ENCODE data around the gene RUVBL2.

RUVBL2 gene

GRCh38 chr19:49011194-49011593 is 17.5 kb downstream of the RUVBL2 start:
- H3K27ac ChIP-seq, result no peak overlapping the region
- TF ChIP-seq ZFX (IDR thresholded peaks at IDR 0.05; ENCODE audit: borderline replicate concordance) (no peak), CTCF (IDR thresholded peaks at IDR 0.05) (no peak)

GRCh38 chr19:49014123-49014869 is 20.6 kb downstream of the RUVBL2 start:
- no peak for TF ChIP-seq ZFX (IDR thresholded peaks at IDR 0.05; ENCODE audit: borderline replicate concordance)
- TF ChIP-seq CTCF (IDR thresholded peaks at IDR 0.05), result no peak
- H3K27ac ChIP-seq, result no peak overlapping the region

- TF ChIP-seq ZFX (IDR thresholded peaks at IDR 0.05; ENCODE audit: borderline replicate concordance) (no peak), CTCF (IDR thresholded peaks at IDR 0.05) (no peak)
- H3K27ac ChIP-seq, result no peak overlapping the region
Observed at GRCh38 chr19:49014870-49015255, 21.2 kb downstream of the RUVBL2 start.

- TF ChIP-seq ZFX (IDR thresholded peaks at IDR 0.05; ENCODE audit: borderline replicate concordance) (no peak), CTCF (IDR thresholded peaks at IDR 0.05) (no peak)
- no peak overlapping the region for H3K27ac ChIP-seq
Observed at GRCh38 chr19:49016067-49016839, 22.6 kb downstream of the RUVBL2 start.

GRCh38 chr19:49017041-49017665 is 23.5 kb downstream of the RUVBL2 start, which contains the start of gene LHB:
Gene LHB, minus strand, starts transcription at chr19:49017091. Its CDS starts 10 bp downstream, at chr19:49017081.
- no peak for TF ChIP-seq CTCF (IDR thresholded peaks at IDR 0.05)
- TF ChIP-seq ZFX (IDR thresholded peaks at IDR 0.05; ENCODE audit: borderline replicate concordance), result no peak
- peak within 1 kb of the TSS; percentile 87 for H3K27ac ChIP-seq

- TF ChIP-seq ZFX (IDR thresholded peaks at IDR 0.05; ENCODE audit: borderline replicate concordance) (no peak), CTCF (IDR thresholded peaks at IDR 0.05) (peak; percentile 80)
- peak overlapping the region; percentile 87 for H3K27ac ChIP-seq
Observed at GRCh38 chr19:49017666-49018351, 24.1 kb downstream of the RUVBL2 start.

GRCh38 chr19:49018388-49019241 is 24.9 kb downstream of the RUVBL2 start:
- H3K27ac ChIP-seq, result peak overlapping the region; percentile 87
